Lower lobe of right lung (tissue), 2 donors: Measurements from ENCODE around the gene MON2. TPM values are rescaled to one million over a fixed set of nuclear protein-coding genes. Genes with fewer than 3 reads are reported as not detected.
A peak's percentile ranks its signal among the peaks of the same experiment; 100 is the strongest.
"Not testable (repeated sequence)": the region's sequence is repeated elsewhere in the genome, so short reads cannot be mapped to it uniquely, and the experiment has no call there.

Experiments
- ATAC-seq, 2 donors: fragments of 200-7000 bp; cut with Tn5 transposase; one replicate each; pipeline ENCODE4 v1.9.1; 2020 to 2022; ENCODE audit warnings: mild to moderate bottlenecking in 2 of 2, moderate library complexity in 2 of 2
- DNase-seq: peaks from one replicate; pipeline ENCODE4 v3.0.0-alpha.2; 2020
- H3K27ac ChIP-seq: fragments of 200-600 bp; one replicate; pipeline ENCODE4 v1.8.0; 2022
- H3K27me3 ChIP-seq: fragments of 200-600 bp; one replicate; pipeline ENCODE4 v1.8.0; 2022; ENCODE audit warnings: low read depth
- H3K36me3 ChIP-seq: fragments of 200-600 bp; one replicate; pipeline ENCODE4 v1.8.0; 2022; ENCODE audit warnings: mild to moderate bottlenecking
- H3K4me1 ChIP-seq: fragments of 200-600 bp; one replicate; pipeline ENCODE4 v1.8.0; 2022
- H3K4me3 ChIP-seq: fragments of 200-600 bp; one replicate; pipeline ENCODE4 v1.8.0; 2022; ENCODE audit warnings: mild to moderate bottlenecking
- H3K9me3 ChIP-seq: fragments of 200-600 bp; one replicate; pipeline ENCODE4 v1.8.0; 2022
- CTCF ChIP-seq: fragments of 200-600 bp; IDR thresholded peaks from one replicate; pipeline ENCODE4 v1.8.0; 2022; ENCODE audit warnings: antibody characterized with exemption, mild to moderate bottlenecking
- intact Hi-C: fragments of 100-400 bp; cut with DNase I; formaldehyde crosslinking; loops from one replicate; pipeline ENCODE4 v1.11.0; 2022
- total RNA-seq: library from RNA; stranded (reverse); fragmentation: NEBNext Ultra II Directional; extraction: Animal tissue kit (Norgen Biotek cat#: 25700); gene quantifications from one replicate; pipeline ENCODE4 v1.2.1, GENCODE V29; 2021
- donor health status: DM: no; HTN: yes; CAD: no; lungs with severe emphysema.

MON2 gene
- total RNA-seq, 1 donor from 2014 or later: 48.6 TPM

- H3K36me3 ChIP-seq: no peaks in the 10 kb centered on the region
- peaks cover 6% of the 10 kb centered on the region for H3K9me3 ChIP-seq
- intact Hi-C loops: no loop called here
- no peak for ATAC-seq
- no peak overlapping the region for H3K4me3 ChIP-seq
- TF ChIP-seq CTCF: no peak
- no peaks in the 10 kb centered on the region for H3K27me3 ChIP-seq
- DNase-seq: no peak
- no peaks in the 10 kb centered on the region for H3K4me1 ChIP-seq
- H3K27ac ChIP-seq: no peak overlapping the region
Observed at GRCh38 chr12:62458626-62459025, 8.0 kb upstream of the MON2 start.

GRCh38 chr12:62459976-62460375 lies 6.7 kb upstream of the MON2 start:
- DNase-seq (no peak), ATAC-seq (no peak)
- H3K36me3 ChIP-seq: no peaks in the 10 kb centered on the region
- H3K4me1 ChIP-seq: no peaks in the 10 kb centered on the region
- intact Hi-C loops: no loop called here
- TF ChIP-seq CTCF: no peak
- peaks cover 6% of the 10 kb centered on the region for H3K9me3 ChIP-seq
- H3K4me3 ChIP-seq: no peak overlapping the region
- no peak overlapping the region for H3K27ac ChIP-seq
- H3K27me3 ChIP-seq: no peaks in the 10 kb centered on the region

- ATAC-seq, H3K36me3 ChIP-seq, DNase-seq, intact Hi-C loops, H3K4me3 ChIP-seq, H3K27ac ChIP-seq, H3K9me3 ChIP-seq, H3K4me1 ChIP-seq, H3K27me3 ChIP-seq: not testable (repeated sequence)
Observed at GRCh38 chr12:62461171-62461837, 5.3 kb upstream of the MON2 start.

GRCh38 chr12:62463252-62463651 lies 3.4 kb upstream of the MON2 start:
- H3K27ac ChIP-seq, DNase-seq, H3K36me3 ChIP-seq, H3K9me3 ChIP-seq, ATAC-seq, intact Hi-C loops, H3K4me3 ChIP-seq, H3K4me1 ChIP-seq, H3K27me3 ChIP-seq: not testable (repeated sequence)

GRCh38 chr12:62466018-62466593 lies 520 bp upstream of the MON2 start:
- Histone ChIP-seq H3K4me3 (peak overlapping the region; percentile 69), H3K36me3 (peaks cover 4% of the 10 kb centered on the region), H3K27me3 (no peaks in the 10 kb centered on the region), H3K27ac (peak overlapping the region; percentile 96), H3K9me3 (peaks cover 6% of the 10 kb centered on the region), H3K4me1 (peaks cover 30% of the 10 kb centered on the region)
- intact Hi-C loops: no loop called here
- TF ChIP-seq CTCF: no peak
- DNase-seq (no peak), ATAC-seq (peak; percentile 64 to 76)

GRCh38 chr12:62468397-62468796 lies 1.8 kb downstream of the MON2 start:
- Histone ChIP-seq H3K27me3 (no peaks in the 10 kb centered on the region), H3K4me1 (peaks cover 30% of the 10 kb centered on the region), H3K9me3 (peaks cover 2% of the 10 kb centered on the region), H3K4me3 (peak overlapping the region; percentile 69), H3K27ac (no peak overlapping the region), H3K36me3 (peaks cover 7% of the 10 kb centered on the region)
- no peak for ATAC-seq
- intact Hi-C loops: no loop called here
- TF ChIP-seq CTCF: no peak
- DNase-seq: no peak
